Endothelial cell of umbilical vein (primary cell): Measurements from ENCODE around the gene SYTL4.

Source experiments
- CTCF ChIP-seq, 2 donors: IDR thresholded peaks; 1 replicate in 1 of 2; 2 replicates in 1 of 2; pipeline ENCODE4 v1.5.1; 2011; ENCODE audit warnings: low read length in 2 of 2, mild to moderate bottlenecking in 2 of 2, moderate library complexity in 2 of 2, control low read depth in 1 of 2, inconsistent platforms in 1 of 2, low read depth in 1 of 2; ENCODE audit not compliant: insufficient read depth in 1 of 2; ENCODE audit errors: extremely low read depth in 1 of 2
- EZH2 ChIP-seq: IDR thresholded peaks from 2 replicates; pipeline ENCODE4 v1.6.1; 2012; ENCODE audit warnings: borderline replicate concordance, low read depth, mild to moderate bottlenecking, moderate library complexity, low read length, inconsistent platforms; ENCODE audit not compliant: severe bottlenecking
- FOS ChIP-seq: IDR thresholded peaks from 2 replicates; pipeline ENCODE4 v1.6.1; 2011; ENCODE audit warnings: mild to moderate bottlenecking, low read length, moderate library complexity, borderline replicate concordance; ENCODE audit not compliant: insufficient read depth
- GATA2 ChIP-seq: IDR thresholded peaks from 2 replicates; pipeline ENCODE4 v1.7.0; 2011; ENCODE audit warnings: low read depth, mild to moderate bottlenecking, moderate library complexity, mixed read lengths, low read length; ENCODE audit not compliant: insufficient read length, insufficient read depth
- MAX ChIP-seq: IDR thresholded peaks from 2 replicates; pipeline ENCODE4 v1.6.1; 2011; ENCODE audit not compliant: insufficient read depth, insufficient read length
- MYC ChIP-seq: IDR thresholded peaks from one replicate; pipeline ENCODE4 v1.6.1; 2011; ENCODE audit warnings: mild to moderate bottlenecking, low read depth, low read length
- POLR2A ChIP-seq: IDR thresholded peaks from 2 replicates; pipeline ENCODE4 v1.6.1; 2012; ENCODE audit warnings: low read depth, mild to moderate bottlenecking, control low read depth, low read length
- POLR2AphosphoS5 ChIP-seq: IDR thresholded peaks from 2 replicates; pipeline ENCODE4 v1.6.1; 2012; ENCODE audit warnings: low read depth, mild to moderate bottlenecking, control low read depth, low read length, moderate library complexity; ENCODE audit not compliant: insufficient read depth

GRCh38 chrX:100747090-100747489 lies 15.2 kb upstream of the SYTL4 start:
- TF ChIP-seq POLR2A, result no peak
- TF ChIP-seq MAX, result no peak
- no peak for TF ChIP-seq CTCF (IDR thresholded peaks at IDR 0.05; ENCODE audit: extremely low read depth in 1 of 2, insufficient read depth in 1 of 2, low read depth in 1 of 2, low read length in 2 of 2)
- TF ChIP-seq POLR2AphosphoS5, result no peak
- no peak for TF ChIP-seq EZH2
- no peak for TF ChIP-seq GATA2
- TF ChIP-seq FOS, result no peak
- TF ChIP-seq MYC, result no peak
